SU-DHL-6 (cell line): ENCODE results near the gene SFRP5.

Source experiments
- H2AFZ ChIP-seq: fragments of 200-600 bp; sonication (generic); 2 replicates; pipeline ENCODE4 v1.6.1; 2014; ENCODE audit warnings: low read depth, mild to moderate bottlenecking, moderate library complexity, mixed read lengths, antibody characterized with exemption, low read length; ENCODE audit not compliant: severe bottlenecking
- H3F3A ChIP-seq: fragments of 200-600 bp; shearing (Covaris generic); 2 replicates; pipeline ENCODE4 v1.6.0; 2016; ENCODE audit warnings: antibody characterized with exemption, mild to moderate bottlenecking; ENCODE audit not compliant: insufficient read depth
- H3K27ac ChIP-seq: fragments of 200-600 bp; sonication (generic); 2 replicates; pipeline ENCODE4 v1.5.1; 2016; ENCODE audit warnings: low read depth, mild to moderate bottlenecking, low read length, moderate library complexity, mixed read lengths
- H3K27me3 ChIP-seq: fragments of 200-600 bp; sonication (generic), shearing (Covaris generic); 2 replicates; pipeline ENCODE4 v1.6.0; 2014; ENCODE audit warnings: mild to moderate bottlenecking, low read length
- H3K36me3 ChIP-seq: fragments of 200-600 bp; sonication (generic); 2 replicates; pipeline ENCODE4 v1.6.1; 2014; ENCODE audit warnings: mild to moderate bottlenecking, low read length, mixed read lengths
- H3K4me2 ChIP-seq: fragments of 300-600, 200-600 bp; shearing (Covaris generic), sonication (generic); 2 replicates; pipeline ENCODE4 v1.6.0; 2014; ENCODE audit warnings: low read length, low read depth, mild to moderate bottlenecking; ENCODE audit not compliant: poor library complexity, severe bottlenecking
- H3K4me3 ChIP-seq: fragments of 200-600 bp; sonication (generic); 2 replicates; pipeline ENCODE4 v1.5.1; 2014; ENCODE audit warnings: antibody characterized with exemption, low read length, mild to moderate bottlenecking, mixed read lengths; ENCODE audit not compliant: insufficient read depth, poor library complexity, severe bottlenecking
- H3K79me2 ChIP-seq: fragments of 200-600 bp; sonication (generic); 2 replicates; pipeline ENCODE4 v1.6.1; 2014; ENCODE audit warnings: mild to moderate bottlenecking, low read length, moderate library complexity; ENCODE audit not compliant: insufficient read depth
- H3K9ac ChIP-seq: fragments of 200-600 bp; sonication (generic); 2 replicates; pipeline ENCODE4 v1.7.0; 2014; ENCODE audit warnings: mild to moderate bottlenecking, low read length
- H3K9me2 ChIP-seq: fragments of 200-600 bp; sonication (generic); replicated peaks from 2 replicates; pipeline ENCODE4 v1.6.1; 2014; ENCODE audit warnings: low read length; ENCODE audit not compliant: insufficient read depth
- H3K9me3 ChIP-seq: fragments of 200-600 bp; sonication (generic); 2 replicates; pipeline ENCODE4 v1.6.1; 2014; ENCODE audit warnings: low read length, mixed read lengths; ENCODE audit not compliant: insufficient read depth
- H4K20me1 ChIP-seq: fragments of 200-600 bp; sonication (generic); 2 replicates; pipeline ENCODE4 v1.6.1; 2014; ENCODE audit warnings: low read depth, mild to moderate bottlenecking, antibody characterized with exemption, low read length, moderate library complexity, mixed read lengths
- EZH2phosphoT487 ChIP-seq: fragments of 200-600 bp; sonication (generic), shearing (Covaris generic); conservative IDR thresholded peaks from 2 replicates; pipeline ENCODE4 v1.6.1; 2018; ENCODE audit warnings: mild to moderate bottlenecking, antibody characterized with exemption, low read length, moderate library complexity, mixed read lengths
- TF ChIP-seq, protein P1 (sequence below): fragments of 200-600 bp; sonication (generic); IDR thresholded peaks from one replicate; pipeline ENCODE4 v1.5.1; 2017; ENCODE audit warnings: antibody characterized with exemption, mild to moderate bottlenecking, low read length, moderate library complexity; ENCODE audit not compliant: insufficient read depth, poor library complexity, severe bottlenecking

SFRP5 gene

DNA sequence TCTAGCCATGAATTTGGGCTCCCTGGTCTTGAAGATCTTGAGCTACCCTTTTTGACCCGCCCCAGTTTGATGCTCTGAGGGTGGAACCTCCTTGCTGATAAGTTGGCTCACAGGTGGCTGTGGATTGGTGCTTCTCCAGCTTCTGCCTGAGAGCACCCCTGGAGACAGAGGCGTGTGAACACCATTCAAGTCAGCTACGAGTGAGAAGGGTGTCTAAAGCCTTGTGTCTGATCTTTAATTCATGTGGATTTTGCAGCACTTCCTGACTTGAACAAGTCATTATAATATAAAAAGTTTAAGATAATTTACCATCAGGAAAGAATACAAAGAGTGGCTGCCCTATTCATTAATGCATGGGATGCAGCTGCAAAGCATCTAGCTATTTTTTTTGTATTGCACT is 40.2 kb upstream of the SFRP5 start:
- Histone ChIP-seq H3K27ac (no peak overlapping the region), H3K9me2 (no peaks in the 10 kb centered on the region), H3K27me3 (no peaks in the 10 kb centered on the region), H3K9me3 (no peaks in the 10 kb centered on the region), H3F3A (no peaks in the 10 kb centered on the region), H3K36me3 (no peaks in the 10 kb centered on the region), H3K4me2 (no peak overlapping the region), H3K79me2 (no peaks in the 10 kb centered on the region), H4K20me1 (no peaks in the 10 kb centered on the region), H3K9ac (no peak overlapping the region), H3K4me3 (no peak overlapping the region), H2AFZ (no peak overlapping the region)
- TF ChIP-seq, protein P1, sequence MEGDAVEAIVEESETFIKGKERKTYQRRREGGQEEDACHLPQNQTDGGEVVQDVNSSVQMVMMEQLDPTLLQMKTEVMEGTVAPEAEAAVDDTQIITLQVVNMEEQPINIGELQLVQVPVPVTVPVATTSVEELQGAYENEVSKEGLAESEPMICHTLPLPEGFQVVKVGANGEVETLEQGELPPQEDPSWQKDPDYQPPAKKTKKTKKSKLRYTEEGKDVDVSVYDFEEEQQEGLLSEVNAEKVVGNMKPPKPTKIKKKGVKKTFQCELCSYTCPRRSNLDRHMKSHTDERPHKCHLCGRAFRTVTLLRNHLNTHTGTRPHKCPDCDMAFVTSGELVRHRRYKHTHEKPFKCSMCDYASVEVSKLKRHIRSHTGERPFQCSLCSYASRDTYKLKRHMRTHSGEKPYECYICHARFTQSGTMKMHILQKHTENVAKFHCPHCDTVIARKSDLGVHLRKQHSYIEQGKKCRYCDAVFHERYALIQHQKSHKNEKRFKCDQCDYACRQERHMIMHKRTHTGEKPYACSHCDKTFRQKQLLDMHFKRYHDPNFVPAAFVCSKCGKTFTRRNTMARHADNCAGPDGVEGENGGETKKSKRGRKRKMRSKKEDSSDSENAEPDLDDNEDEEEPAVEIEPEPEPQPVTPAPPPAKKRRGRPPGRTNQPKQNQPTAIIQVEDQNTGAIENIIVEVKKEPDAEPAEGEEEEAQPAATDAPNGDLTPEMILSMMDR: no peak
- TF ChIP-seq EZH2phosphoT487: no peak

GRCh38 chr10:97810446-97810845 is 38.6 kb upstream of the SFRP5 start:
- Histone ChIP-seq H4K20me1 (no peaks in the 10 kb centered on the region), H3K9ac (no peak overlapping the region), H3K36me3 (no peaks in the 10 kb centered on the region), H3K4me2 (no peak overlapping the region), H3K9me3 (no peaks in the 10 kb centered on the region), H3K79me2 (no peaks in the 10 kb centered on the region), H3F3A (no peaks in the 10 kb centered on the region), H2AFZ (no peak overlapping the region), H3K4me3 (no peak overlapping the region), H3K27ac (no peak overlapping the region), H3K9me2 (no peaks in the 10 kb centered on the region), H3K27me3 (no peaks in the 10 kb centered on the region)
- TF ChIP-seq, protein P1: no peak
- no peak for TF ChIP-seq EZH2phosphoT487

GRCh38 chr10:97805949-97806348 is 34.1 kb upstream of the SFRP5 start:
- H4K20me1 ChIP-seq: no peaks in the 10 kb centered on the region
- no peaks in the 10 kb centered on the region for H3K27me3 ChIP-seq
- no peaks in the 10 kb centered on the region for H3K9me2 ChIP-seq
- no peak overlapping the region for H3K4me2 ChIP-seq
- no peaks in the 10 kb centered on the region for H3K9me3 ChIP-seq
- no peaks in the 10 kb centered on the region for H3K79me2 ChIP-seq
- no peak overlapping the region for H3K9ac ChIP-seq
- H2AFZ ChIP-seq: no peak overlapping the region
- no peaks in the 10 kb centered on the region for H3F3A ChIP-seq
- H3K36me3 ChIP-seq: no peaks in the 10 kb centered on the region
- H3K4me3 ChIP-seq: no peak overlapping the region
- TF ChIP-seq, protein P1: no peak
- TF ChIP-seq EZH2phosphoT487: no peak
- H3K27ac ChIP-seq: no peak overlapping the region
